ENCODE measurements around the gene TMEM140.

GRCh38 chr7:135183478-135183877 is 35.6 kb downstream of the TMEM140 start:
- TF ChIP-seq POLR2AphosphoS5 (IDR thresholded peaks at IDR 0.05; ENCODE audit: low read depth, low read length), result no peak
- TF ChIP-seq POLR2A (IDR thresholded peaks at IDR 0.05; ENCODE audit: low read depth, low read length), result no peak
